ENCODE results near the gene ANXA11. TPM values are rescaled to one million over a fixed set of nuclear protein-coding genes. Genes with fewer than 3 reads are reported as not detected.

The ANXA11 gene
- total RNA-seq, 1 experiment from 2014 or later, result 241 TPM

DNA sequence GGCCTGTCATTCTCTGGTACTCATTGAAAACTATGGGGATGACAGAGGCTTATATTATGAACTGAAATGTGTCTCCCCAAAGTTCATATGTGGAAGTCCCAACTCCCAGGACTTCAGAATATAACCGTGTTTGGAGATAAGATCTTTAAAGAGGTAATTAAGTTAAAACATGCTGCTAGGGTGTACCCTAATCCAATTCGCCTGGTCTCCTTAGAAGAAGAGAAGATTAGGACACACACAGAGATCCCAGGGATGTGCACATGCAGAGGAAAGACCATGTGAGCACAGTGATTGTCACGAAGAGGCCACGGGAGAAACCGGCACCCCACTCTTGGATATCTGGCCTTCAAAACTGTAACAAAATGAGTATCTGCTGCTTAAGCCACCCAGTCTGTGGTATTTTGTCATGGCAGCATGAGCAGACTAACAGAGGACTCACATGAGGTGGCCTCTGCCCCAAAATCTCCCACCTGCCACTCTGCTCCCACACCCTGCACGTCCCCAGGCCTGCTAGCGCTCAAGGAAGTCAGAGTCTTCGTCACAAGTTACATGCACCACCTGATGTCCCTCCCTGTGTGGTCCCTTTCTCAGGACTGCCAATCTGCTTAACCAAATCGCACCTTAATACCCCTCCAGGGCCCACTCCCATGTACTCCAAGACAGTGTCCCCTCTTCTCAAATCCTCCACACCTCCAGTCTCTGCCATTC lies 46.0 kb downstream of the ANXA11 start:
- peak; percentile 4; the same call in 1 of the 2 replicates for ATAC-seq

DNA sequence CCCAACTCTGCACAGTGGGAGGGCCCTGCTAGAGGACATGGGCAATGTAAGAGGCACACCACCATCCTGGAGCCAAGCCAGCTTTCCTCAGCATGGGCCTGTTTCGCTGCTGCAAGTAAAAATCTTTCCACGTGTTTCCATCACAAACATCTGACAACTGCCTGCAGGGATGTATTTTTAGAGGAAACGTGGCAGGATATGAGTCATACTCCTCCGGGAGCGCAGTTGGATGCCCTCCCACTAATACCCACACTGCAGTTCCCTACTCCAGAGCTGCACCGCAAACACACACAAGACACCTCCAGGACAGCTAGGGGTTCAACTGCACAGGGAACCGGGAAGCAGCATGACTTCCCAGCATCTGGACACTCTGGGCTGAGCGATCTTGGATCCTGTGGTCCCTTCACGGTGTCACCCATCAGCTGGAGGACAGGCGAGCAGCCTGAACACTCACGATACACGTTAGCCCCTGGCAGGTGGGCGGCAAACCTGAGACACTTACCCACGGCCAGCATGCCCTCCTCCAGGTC lies 46.7 kb downstream of the ANXA11 start:
- ATAC-seq (peak; percentile 94), DNase-seq (ENCODE audit: low read depth, low spot score) (peak; percentile 92)
- H3K27ac ChIP-seq (ENCODE audit: low read length), result peak overlapping the region; percentile 80
- intact Hi-C loops (cut with micrococcal nuclease; ENCODE audit: unreplicated experiment), result no loop called here
- POLR2A ChIA-PET, result no interaction called here
- CTCF ChIA-PET, result interaction anchor here (0.5 kb wide), 1 partner anchor 95 kb away, joined by 4 read pairs; no protein-coding TSS in a partner anchor
- TF ChIP-seq POLR2AphosphoS5 (IDR thresholded peaks at IDR 0.05; ENCODE audit: low read depth, low read length) (peak; percentile 78; the same call in 1 of the 2 replicates), SIN3A (IDR thresholded peaks at IDR 0.05; ENCODE audit: borderline replicate concordance, insufficient read depth, low read depth, low read length) (peak; percentile 87; the same call in 1 of the 2 replicates), TCF7L2 (IDR thresholded peaks at IDR 0.05; ENCODE audit: low read depth, low read length) (peak; percentile 48; the same call in 1 of the 2 replicates)
- TF ChIP-seq, protein P1, sequence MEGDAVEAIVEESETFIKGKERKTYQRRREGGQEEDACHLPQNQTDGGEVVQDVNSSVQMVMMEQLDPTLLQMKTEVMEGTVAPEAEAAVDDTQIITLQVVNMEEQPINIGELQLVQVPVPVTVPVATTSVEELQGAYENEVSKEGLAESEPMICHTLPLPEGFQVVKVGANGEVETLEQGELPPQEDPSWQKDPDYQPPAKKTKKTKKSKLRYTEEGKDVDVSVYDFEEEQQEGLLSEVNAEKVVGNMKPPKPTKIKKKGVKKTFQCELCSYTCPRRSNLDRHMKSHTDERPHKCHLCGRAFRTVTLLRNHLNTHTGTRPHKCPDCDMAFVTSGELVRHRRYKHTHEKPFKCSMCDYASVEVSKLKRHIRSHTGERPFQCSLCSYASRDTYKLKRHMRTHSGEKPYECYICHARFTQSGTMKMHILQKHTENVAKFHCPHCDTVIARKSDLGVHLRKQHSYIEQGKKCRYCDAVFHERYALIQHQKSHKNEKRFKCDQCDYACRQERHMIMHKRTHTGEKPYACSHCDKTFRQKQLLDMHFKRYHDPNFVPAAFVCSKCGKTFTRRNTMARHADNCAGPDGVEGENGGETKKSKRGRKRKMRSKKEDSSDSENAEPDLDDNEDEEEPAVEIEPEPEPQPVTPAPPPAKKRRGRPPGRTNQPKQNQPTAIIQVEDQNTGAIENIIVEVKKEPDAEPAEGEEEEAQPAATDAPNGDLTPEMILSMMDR (IDR thresholded peaks at IDR 0.05), result no peak
- TF ChIP-seq, protein P2, sequence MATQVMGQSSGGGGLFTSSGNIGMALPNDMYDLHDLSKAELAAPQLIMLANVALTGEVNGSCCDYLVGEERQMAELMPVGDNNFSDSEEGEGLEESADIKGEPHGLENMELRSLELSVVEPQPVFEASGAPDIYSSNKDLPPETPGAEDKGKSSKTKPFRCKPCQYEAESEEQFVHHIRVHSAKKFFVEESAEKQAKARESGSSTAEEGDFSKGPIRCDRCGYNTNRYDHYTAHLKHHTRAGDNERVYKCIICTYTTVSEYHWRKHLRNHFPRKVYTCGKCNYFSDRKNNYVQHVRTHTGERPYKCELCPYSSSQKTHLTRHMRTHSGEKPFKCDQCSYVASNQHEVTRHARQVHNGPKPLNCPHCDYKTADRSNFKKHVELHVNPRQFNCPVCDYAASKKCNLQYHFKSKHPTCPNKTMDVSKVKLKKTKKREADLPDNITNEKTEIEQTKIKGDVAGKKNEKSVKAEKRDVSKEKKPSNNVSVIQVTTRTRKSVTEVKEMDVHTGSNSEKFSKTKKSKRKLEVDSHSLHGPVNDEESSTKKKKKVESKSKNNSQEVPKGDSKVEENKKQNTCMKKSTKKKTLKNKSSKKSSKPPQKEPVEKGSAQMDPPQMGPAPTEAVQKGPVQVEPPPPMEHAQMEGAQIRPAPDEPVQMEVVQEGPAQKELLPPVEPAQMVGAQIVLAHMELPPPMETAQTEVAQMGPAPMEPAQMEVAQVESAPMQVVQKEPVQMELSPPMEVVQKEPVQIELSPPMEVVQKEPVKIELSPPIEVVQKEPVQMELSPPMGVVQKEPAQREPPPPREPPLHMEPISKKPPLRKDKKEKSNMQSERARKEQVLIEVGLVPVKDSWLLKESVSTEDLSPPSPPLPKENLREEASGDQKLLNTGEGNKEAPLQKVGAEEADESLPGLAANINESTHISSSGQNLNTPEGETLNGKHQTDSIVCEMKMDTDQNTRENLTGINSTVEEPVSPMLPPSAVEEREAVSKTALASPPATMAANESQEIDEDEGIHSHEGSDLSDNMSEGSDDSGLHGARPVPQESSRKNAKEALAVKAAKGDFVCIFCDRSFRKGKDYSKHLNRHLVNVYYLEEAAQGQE (IDR thresholded peaks at IDR 0.05; ENCODE audit: insufficient read depth in 1 of 2, low read depth in 2 of 2, low read length in 1 of 2), result 0 out of 4 replicates have a peak, but pooled peaks of 1 of the 2 experiments have one; percentile 26
- peaks cover 28% of the 10 kb centered on the region for H3K4me1 ChIP-seq (ENCODE audit: control insufficient read depth, insufficient read depth, low read length)
- H3K27me3 ChIP-seq (ENCODE audit: control insufficient read depth, insufficient read depth, low read length), result no peaks in the 10 kb centered on the region
- H3K36me3 ChIP-seq (ENCODE audit: control insufficient read depth, insufficient read depth, low read length), result peaks cover 13% of the 10 kb centered on the region; the same call in 1 of the 2 replicates
- no peak overlapping the region for H3K4me3 ChIP-seq (ENCODE audit: low read depth in 2 of 2, low read length in 2 of 2)
- in situ Hi-C loops (cut with HindIII; ENCODE audit: low pct_unique_long_range_greater_than_20kb, low sequenced_read_pairs), result no loop called here
- BruUV-seq (replicated peaks), result no TSS peak
- no peaks in the 10 kb centered on the region for H3K9me3 ChIP-seq (ENCODE audit: control insufficient read depth, insufficient read depth, low read depth, low read length)

More for the DNA sequence above, 46.0 kb downstream of the ANXA11 start:
- Histone ChIP-seq H3K27me3 (ENCODE audit: control insufficient read depth, insufficient read depth, low read length) (no peaks in the 10 kb centered on the region), H3K36me3 (ENCODE audit: control insufficient read depth, insufficient read depth, low read length) (peaks cover 13% of the 10 kb centered on the region; the same call in 1 of the 2 replicates), H3K4me3 (ENCODE audit: low read depth in 2 of 2, low read length in 2 of 2) (no peak overlapping the region), H3K4me1 (ENCODE audit: control insufficient read depth, insufficient read depth, low read length) (peaks cover 34% of the 10 kb centered on the region), H3K27ac (ENCODE audit: low read length) (peak overlapping the region; percentile 80), H3K9me3 (ENCODE audit: control insufficient read depth, insufficient read depth, low read depth, low read length) (no peaks in the 10 kb centered on the region)
- in situ Hi-C loops (cut with HindIII; ENCODE audit: low pct_unique_long_range_greater_than_20kb, low sequenced_read_pairs), result no loop called here
- ChIA-PET POLR2A (interaction anchor here (0.5 kb wide), 1 partner anchor 186 kb away, joined by 3 read pairs; no protein-coding TSS in a partner anchor), CTCF (interaction anchor here (0.5 kb wide), 1 partner anchor 96 kb away, joined by 4 read pairs; no protein-coding TSS in a partner anchor)
- DNase-seq (ENCODE audit: low read depth, low spot score), result no peak
- BruUV-seq (replicated peaks), result no TSS peak
- intact Hi-C loops (cut with micrococcal nuclease; ENCODE audit: unreplicated experiment), result no loop called here
- TF ChIP-seq, protein P2 (IDR thresholded peaks at IDR 0.05; ENCODE audit: insufficient read depth in 1 of 2, low read depth in 2 of 2, low read length in 1 of 2), result no peak
- TF ChIP-seq, protein P1 (IDR thresholded peaks at IDR 0.05), result no peak
- TF ChIP-seq POLR2AphosphoS5 (IDR thresholded peaks at IDR 0.05; ENCODE audit: low read depth, low read length), result no peak
- TF ChIP-seq TCF7L2 (IDR thresholded peaks at IDR 0.05; ENCODE audit: low read depth, low read length), result no peak
- TF ChIP-seq SIN3A (IDR thresholded peaks at IDR 0.05; ENCODE audit: borderline replicate concordance, insufficient read depth, low read depth, low read length), result no peak
